GM12864 (cell line): ENCODE data around the gene SETD5.

ENCODE experiments used
- DNase-seq: peaks from one replicate; pipeline ENCODE4 v3.0.0-alpha.2; 2011; ENCODE audit warnings: low read depth
- H3K4me3 ChIP-seq: 2 replicates; pipeline ENCODE4 v1.5.1; 2011; ENCODE audit warnings: mild to moderate bottlenecking, low read depth, low read length, control low read depth
- TF ChIP-seq, protein P1 (sequence below): IDR thresholded peaks from 2 replicates; pipeline ENCODE4 v1.5.1; 2011; ENCODE audit warnings: low read depth, mild to moderate bottlenecking, moderate library complexity, low read length, control low read depth, inconsistent platforms; ENCODE audit errors: missing control alignments

Gene SETD5

GRCh38 chr3:9362731-9363530 is 34.5 kb upstream of the SETD5 start, which contains the start of gene THUMPD3:
TSS of gene THUMPD3 (plus strand) at chr3:9363054. CDS start at chr3:9365069, 2,015 bp downstream.
- DNase-seq: peak; percentile 65
- TF ChIP-seq, protein P1, sequence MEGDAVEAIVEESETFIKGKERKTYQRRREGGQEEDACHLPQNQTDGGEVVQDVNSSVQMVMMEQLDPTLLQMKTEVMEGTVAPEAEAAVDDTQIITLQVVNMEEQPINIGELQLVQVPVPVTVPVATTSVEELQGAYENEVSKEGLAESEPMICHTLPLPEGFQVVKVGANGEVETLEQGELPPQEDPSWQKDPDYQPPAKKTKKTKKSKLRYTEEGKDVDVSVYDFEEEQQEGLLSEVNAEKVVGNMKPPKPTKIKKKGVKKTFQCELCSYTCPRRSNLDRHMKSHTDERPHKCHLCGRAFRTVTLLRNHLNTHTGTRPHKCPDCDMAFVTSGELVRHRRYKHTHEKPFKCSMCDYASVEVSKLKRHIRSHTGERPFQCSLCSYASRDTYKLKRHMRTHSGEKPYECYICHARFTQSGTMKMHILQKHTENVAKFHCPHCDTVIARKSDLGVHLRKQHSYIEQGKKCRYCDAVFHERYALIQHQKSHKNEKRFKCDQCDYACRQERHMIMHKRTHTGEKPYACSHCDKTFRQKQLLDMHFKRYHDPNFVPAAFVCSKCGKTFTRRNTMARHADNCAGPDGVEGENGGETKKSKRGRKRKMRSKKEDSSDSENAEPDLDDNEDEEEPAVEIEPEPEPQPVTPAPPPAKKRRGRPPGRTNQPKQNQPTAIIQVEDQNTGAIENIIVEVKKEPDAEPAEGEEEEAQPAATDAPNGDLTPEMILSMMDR: no peak
- H3K4me3 ChIP-seq: peak within 1 kb of the TSS; percentile 82

DNA sequence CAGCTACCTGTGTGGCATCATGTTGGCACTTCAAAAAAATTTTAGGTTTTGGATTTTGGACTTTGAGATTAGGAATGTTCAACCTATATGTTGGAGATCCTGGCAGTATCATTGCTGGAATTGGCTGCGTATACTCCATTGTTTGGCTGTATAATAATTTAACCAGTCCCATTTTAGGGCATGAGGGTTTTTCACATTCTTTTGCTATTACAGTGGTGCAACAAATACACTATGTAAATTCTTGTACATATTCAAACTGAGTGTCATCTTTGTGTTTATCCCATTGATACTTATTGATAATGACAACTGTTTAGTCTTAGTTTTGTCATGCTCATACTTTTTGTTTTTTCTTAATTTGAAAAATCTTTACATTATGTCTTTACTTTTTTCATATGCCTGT is 27.9 kb upstream of the SETD5 start:
- TF ChIP-seq, protein P1: no peak
- DNase-seq: no peak
- no peak overlapping the region for H3K4me3 ChIP-seq

DNA sequence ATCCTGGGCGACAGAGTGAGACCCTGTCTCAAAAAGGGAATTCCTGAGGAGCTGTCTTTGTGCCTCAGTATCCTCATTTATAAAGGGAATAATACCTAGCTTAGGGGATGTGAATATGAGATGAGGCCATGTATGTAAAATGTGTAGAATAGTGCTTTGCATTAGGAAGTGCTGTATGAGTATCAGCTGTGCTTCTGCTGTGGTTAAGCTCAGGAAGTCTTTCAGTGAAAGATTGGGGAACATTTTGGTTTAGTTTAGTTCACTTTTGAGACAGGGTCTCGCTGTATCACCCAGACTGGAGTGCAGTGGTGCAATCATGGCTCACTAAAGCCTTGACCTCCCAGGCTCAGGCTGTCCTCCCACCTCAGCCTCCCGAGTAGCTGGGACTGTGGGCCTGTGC is 23.9 kb upstream of the SETD5 start:
- H3K4me3 ChIP-seq: no peak overlapping the region
- no peak for DNase-seq
- TF ChIP-seq, protein P1: no peak

DNA sequence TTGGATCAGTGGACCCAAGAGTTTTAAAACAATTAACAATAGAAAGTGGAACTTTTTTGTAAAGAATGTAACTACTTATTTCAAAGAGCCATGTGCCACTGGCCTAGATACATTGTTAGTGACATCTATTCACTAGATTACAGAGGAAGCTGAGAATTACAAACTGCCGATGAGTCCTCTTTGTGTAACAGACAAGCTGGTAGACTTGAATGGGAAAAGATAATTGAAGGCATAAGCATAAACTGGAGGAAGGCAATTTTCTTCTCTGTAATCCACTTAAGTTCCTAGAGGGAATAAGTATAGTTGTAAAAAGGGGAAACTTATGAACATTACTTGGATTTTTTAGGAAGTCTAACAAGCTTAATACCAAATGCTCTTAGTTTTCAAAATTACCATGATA is 19.4 kb upstream of the SETD5 start:
- DNase-seq: no peak
- H3K4me3 ChIP-seq: no peak overlapping the region
- TF ChIP-seq, protein P1: no peak

- H3K4me3 ChIP-seq: no peak overlapping the region
- DNase-seq: no peak
- TF ChIP-seq, protein P1: no peak
Measured at GRCh38 chr3:9379327-9379726, 18.1 kb upstream of the SETD5 start.

- TF ChIP-seq, protein P1: no peak
- no peak for DNase-seq
- H3K4me3 ChIP-seq: no peak overlapping the region
Measured at GRCh38 chr3:9380014-9380413, 17.4 kb upstream of the SETD5 start.
